ENCODE results near the gene NUDT8. TPM values are rescaled to one million over a fixed set of nuclear protein-coding genes. Genes with fewer than 3 reads are reported as not detected.

The NUDT8 gene, protein sequence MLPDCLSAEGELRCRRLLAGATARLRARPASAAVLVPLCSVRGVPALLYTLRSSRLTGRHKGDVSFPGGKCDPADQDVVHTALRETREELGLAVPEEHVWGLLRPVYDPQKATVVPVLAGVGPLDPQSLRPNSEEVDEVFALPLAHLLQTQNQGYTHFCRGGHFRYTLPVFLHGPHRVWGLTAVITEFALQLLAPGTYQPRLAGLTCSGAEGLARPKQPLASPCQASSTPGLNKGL
- total RNA-seq = 9.8 and 11.5 TPM in 2 replicates

GRCh38 chr11:67629386-67630227 is at the start of gene NUDT8:
NUDT8 (minus strand) TSS chr11:67629937; CDS start chr11:67629911, 26 bp downstream.
- intact Hi-C loops (cut with micrococcal nuclease) = loop anchor here (1.0 to 2.0 kb wide), 3 partner anchors 15 to 30 kb away; partner anchors contain the start of gene NDUFV1

DNA sequence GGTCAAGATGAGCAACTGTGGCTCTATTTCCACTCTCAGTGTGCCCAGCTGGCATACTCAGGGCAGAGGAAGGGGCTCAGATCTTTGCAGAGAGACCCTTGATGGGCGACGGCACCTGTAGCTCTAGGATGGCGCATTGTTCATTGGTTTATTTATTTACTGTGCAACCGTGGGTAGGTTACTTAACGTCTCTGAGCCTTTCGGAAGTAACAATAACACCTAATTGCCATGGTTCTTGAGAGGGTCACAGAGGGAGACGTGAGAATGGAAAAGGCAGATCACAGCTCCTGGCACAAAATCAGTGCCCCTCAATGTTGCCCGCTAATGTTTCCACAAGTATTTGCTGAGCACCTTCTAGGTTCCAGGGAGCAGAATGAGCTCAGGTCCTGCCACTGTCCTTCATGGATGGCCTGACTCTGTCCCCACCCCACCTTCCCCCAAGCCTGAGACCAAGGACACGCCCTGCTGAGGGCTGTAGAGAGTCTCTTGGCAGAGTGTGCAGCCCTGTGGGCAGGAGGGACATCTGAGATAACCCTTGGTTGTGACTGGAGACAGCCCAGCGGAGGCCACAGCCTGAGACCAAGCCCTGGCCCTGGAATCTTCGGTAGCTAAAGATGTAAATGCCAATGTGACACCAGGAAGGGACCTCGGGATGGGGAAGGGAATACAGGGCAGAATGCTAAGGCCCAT is 45.5 kb upstream of the NUDT8 start:
- intact Hi-C loops (cut with micrococcal nuclease) = no loop called here

- intact Hi-C loops (cut with micrococcal nuclease) = no loop called here
Observed at GRCh38 chr11:67674442-67674871, 44.7 kb upstream of the NUDT8 start, which contains the start of gene ALDH3B2. ALDH3B2 (minus strand) TSS chr11:67674623; CDS start chr11:67666935, 7,688 bp downstream.

DNA sequence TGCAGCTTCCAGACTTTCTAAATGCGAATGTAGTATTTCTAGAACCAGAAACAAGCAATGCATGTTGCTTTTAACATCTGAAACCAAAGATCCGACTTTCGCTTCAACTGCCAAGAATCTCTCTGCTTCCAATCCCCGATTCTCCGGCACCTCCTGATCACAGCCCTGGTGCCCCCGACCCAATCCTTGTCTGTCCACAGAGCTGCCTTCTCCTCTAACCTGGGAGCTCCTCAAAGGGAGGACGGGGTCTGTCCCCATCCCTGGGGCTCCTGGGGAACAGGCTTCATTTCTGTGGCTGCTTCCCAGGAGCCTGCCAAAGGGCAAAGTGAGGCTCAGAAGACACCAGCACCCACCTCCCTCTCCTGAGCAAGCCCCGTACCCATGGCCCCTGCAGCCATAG is 44.2 kb upstream of the NUDT8 start:
- intact Hi-C loops (cut with micrococcal nuclease) = no loop called here

GRCh38 chr11:67673358-67673757 is 43.6 kb upstream of the NUDT8 start:
- intact Hi-C loops (cut with micrococcal nuclease) = no loop called here

- intact Hi-C loops (cut with micrococcal nuclease) = no loop called here
Observed at GRCh38 chr11:67671211-67671520, 41.4 kb upstream of the NUDT8 start.

DNA sequence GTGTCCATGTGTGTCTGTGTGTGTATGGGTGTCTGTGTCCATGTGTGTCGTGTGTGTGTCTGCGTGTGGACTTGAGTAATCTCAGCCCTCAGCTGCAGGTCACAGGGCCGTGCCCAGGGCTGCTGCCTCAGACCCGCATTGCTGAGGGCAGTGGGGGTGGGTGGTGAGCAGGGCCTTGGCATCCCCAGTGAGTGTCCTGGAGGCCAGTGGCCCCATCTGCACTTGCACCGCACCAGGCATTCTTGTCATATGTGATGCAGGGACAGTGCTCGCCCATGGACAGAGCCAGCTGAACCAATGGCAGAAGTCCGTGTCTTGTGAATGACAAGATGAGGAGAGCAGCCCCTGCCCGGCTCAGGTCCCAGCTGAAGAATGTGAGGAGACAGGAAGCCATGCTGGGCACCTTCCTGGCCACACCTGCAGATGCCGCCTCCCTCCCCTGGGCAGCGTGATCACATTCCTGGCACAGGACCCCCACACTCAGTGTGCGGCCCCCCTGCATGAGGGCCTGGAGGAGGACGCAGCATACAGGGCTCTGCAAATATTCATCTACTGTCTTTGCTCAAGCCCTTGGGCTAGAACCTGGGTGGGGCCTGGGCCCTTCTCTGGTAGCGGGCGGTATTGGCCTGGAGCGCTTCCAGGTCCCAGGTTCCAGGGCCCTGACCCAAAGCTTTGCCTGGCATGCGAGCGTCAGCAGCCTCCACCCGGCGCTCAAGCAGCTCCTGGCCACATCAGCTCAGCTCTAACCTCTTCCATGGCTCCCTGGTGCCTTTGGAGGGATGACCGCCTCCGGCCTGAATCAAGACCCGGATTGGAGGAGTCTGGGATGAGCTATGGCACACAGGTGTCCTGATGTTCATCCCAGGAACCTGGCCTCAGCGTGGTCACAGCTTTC is 40.8 kb upstream of the NUDT8 start:
- intact Hi-C loops (cut with micrococcal nuclease) = no loop called here

DNA sequence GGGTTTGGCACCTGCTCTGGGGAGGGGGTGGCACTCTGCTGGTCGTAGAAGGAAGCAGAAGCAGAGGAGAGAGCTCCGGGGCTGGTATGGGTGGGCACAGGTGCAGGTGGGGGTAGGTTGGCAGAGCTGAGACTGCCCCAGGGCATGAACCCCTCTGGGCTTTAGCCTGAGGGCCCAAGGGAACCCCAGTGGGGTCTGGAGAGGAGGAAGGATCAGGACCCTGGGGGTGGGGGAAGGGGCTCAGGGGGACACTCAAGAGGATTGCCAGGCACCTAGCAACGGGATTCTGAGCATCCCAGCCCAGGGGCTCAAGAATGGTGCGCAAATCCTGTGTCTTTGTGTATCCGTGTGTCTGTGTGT is 38.4 kb upstream of the NUDT8 start:
- intact Hi-C loops (cut with micrococcal nuclease) = no loop called here

GRCh38 chr11:67667490-67668191 is 37.9 kb upstream of the NUDT8 start:
- intact Hi-C loops (cut with micrococcal nuclease) = no loop called here

- intact Hi-C loops (cut with micrococcal nuclease) = no loop called here
Observed at GRCh38 chr11:67666676-67667489, 37.1 kb upstream of the NUDT8 start.

GRCh38 chr11:67666303-67666645 is 36.5 kb upstream of the NUDT8 start:
- intact Hi-C loops (cut with micrococcal nuclease) = no loop called here

GRCh38 chr11:67665541-67666302 is 36.0 kb upstream of the NUDT8 start:
- intact Hi-C loops (cut with micrococcal nuclease) = no loop called here

- intact Hi-C loops (cut with micrococcal nuclease) = no loop called here
Observed at GRCh38 chr11:67664696-67665540, 35.2 kb upstream of the NUDT8 start.

DNA sequence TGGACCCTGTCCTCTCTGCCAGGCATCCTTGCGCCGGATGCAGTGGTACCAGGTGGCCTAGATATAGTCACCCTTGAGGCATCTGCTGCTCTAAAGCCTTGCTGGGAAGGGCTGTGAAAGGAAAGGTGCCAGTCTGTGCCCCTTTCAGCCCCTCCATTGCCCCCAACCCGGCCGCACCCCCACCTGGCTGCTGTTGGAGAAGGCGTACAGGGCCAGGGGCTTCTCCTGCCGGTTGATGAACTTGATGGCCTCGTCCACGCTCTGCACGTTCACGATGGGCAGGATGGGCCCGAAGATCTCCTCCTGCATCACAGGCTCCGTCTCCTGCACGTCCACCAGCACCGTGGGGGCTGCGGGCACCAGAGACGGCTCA is 34.5 kb upstream of the NUDT8 start:
- intact Hi-C loops (cut with micrococcal nuclease) = no loop called here

DNA sequence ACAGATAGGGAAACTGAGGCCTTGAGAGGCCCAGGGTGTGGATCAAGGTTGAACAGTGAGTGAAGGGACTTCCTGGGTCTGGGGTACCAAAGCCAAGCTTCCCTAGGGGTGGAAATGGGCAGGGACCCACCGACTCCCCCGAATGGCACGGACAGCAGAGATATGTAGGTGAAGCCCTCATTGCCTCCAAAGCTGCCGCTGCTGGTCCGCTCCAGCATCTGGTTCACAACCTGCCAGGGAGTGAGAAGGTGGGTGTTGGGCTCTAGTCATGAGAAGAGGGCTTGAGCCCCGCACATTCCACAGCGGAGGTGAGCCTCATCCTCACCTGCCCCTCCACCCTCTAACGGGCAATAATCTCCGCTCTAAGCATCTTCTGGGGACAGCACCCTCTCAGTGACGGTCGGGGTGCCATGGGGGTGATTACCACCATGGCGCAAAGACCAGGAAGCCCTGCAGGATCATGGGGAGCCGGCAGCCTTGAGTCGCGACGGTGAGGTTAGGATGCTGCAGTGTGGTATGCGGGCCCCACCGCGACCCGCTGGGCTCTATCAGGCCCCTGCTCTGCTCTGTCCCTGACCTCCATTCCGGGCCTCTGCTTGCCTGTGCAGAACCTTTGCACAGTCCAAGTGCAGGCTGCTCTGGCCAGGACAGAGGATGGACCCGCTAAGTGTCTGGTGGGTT is 33.9 kb upstream of the NUDT8 start:
- intact Hi-C loops (cut with micrococcal nuclease) = no loop called here

DNA sequence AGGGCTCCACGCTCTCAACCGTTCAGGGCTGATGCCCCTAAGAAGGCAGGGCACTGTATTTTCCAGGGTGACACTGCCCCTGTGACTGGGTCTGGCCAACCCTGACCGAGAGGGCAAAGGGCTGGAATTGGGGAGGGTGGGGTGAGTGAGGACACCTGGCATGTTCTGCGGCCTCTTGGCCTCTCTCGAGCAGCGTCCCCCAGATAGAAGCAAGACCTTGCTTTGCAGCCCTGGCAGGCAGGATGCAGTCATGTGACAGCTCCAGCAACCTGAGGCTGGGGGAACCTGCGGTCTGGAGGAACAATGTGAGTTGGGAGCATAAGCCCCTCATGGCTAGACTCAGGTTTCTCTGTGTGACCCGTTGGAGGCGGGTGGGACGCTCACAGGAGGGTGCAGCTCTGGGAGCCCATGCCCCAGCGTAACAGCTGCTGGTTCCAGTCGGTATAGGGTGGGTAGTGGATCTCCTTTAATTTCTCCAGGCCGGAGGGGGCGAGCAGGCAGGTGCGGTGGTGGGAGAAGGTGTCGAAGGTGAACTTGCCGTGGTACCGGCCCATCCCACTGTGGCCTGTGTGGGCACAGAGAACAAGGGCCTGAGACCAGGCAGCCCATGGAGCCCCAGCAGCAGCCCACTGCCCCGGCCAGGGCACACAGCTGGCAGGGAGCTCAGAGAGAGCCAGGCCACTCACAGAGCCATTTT is 33.2 kb upstream of the NUDT8 start:
- intact Hi-C loops (cut with micrococcal nuclease) = no loop called here

Data from T-helper 2 cell treated with Interferon-gamma antibody and Interleukin-4, amounts not matched to agents 100 ng/mL and 5 ng/mL, for 36 hours (primary cell).